Ramos (cell line): Measurements from ENCODE around the gene GHR.

ENCODE experiments used
- in situ Hi-C: fragments of 300-500 bp; cut with MboI; formaldehyde crosslinking; loops from one replicate; pipeline ENCODE4 v1.14.3; 2022; ENCODE audit warnings: low sequenced_read_pairs; ENCODE audit not compliant: unreplicated experiment

The GHR gene

GRCh38 chr5:42513246-42513645 is 90.0 kb downstream of the GHR start:
- in situ Hi-C loops = no loop called here

- in situ Hi-C loops = no loop called here
Measured at GRCh38 chr5:42514754-42515153, 91.5 kb downstream of the GHR start.

- in situ Hi-C loops = no loop called here
Measured at GRCh38 chr5:42515504-42515903, 92.3 kb downstream of the GHR start.

- in situ Hi-C loops = no loop called here
Measured at GRCh38 chr5:42516282-42517042, 93.2 kb downstream of the GHR start.

- in situ Hi-C loops = no loop called here
Measured at GRCh38 chr5:42517164-42517563, 93.9 kb downstream of the GHR start.

- in situ Hi-C loops = no loop called here
Measured at GRCh38 chr5:42518595-42519221, 95.5 kb downstream of the GHR start.

GRCh38 chr5:42520203-42520602 is 97.0 kb downstream of the GHR start:
- in situ Hi-C loops = no loop called here

GRCh38 chr5:42520957-42521356 is 97.7 kb downstream of the GHR start:
- in situ Hi-C loops = no loop called here

GRCh38 chr5:42521406-42521805 is 98.2 kb downstream of the GHR start:
- in situ Hi-C loops = no loop called here

GRCh38 chr5:42522783-42523182 is 99.5 kb downstream of the GHR start:
- in situ Hi-C loops = no loop called here

GRCh38 chr5:42526179-42526578 is 102.9 kb downstream of the GHR start:
- in situ Hi-C loops = no loop called here

- in situ Hi-C loops = no loop called here
Measured at GRCh38 chr5:42531611-42532010, 108.4 kb downstream of the GHR start.

GRCh38 chr5:42542106-42542505 is 118.9 kb downstream of the GHR start:
- in situ Hi-C loops = no loop called here

GRCh38 chr5:42543774-42544173 is 120.5 kb downstream of the GHR start:
- in situ Hi-C loops = no loop called here

GRCh38 chr5:42545038-42545437 is 121.8 kb downstream of the GHR start:
- in situ Hi-C loops = no loop called here

GRCh38 chr5:42547141-42547540 is 123.9 kb downstream of the GHR start:
- in situ Hi-C loops = no loop called here

GRCh38 chr5:42547894-42548293 is 124.7 kb downstream of the GHR start:
- in situ Hi-C loops = no loop called here

GRCh38 chr5:42552597-42552996 is 129.4 kb downstream of the GHR start:
- in situ Hi-C loops = no loop called here

- in situ Hi-C loops = no loop called here
Measured at GRCh38 chr5:42553461-42553860, 130.2 kb downstream of the GHR start.

- in situ Hi-C loops = no loop called here
Measured at GRCh38 chr5:42555010-42555409, 131.8 kb downstream of the GHR start.

- in situ Hi-C loops = no loop called here
Measured at GRCh38 chr5:42555797-42556196, 132.6 kb downstream of the GHR start.

GRCh38 chr5:42557689-42558088 is 134.4 kb downstream of the GHR start:
- in situ Hi-C loops = no loop called here
